Measurements from ENCODE around the gene PKNOX2. TPM values are rescaled to one million over a fixed set of nuclear protein-coding genes. Genes with fewer than 3 reads are reported as not detected.

The PKNOX2 gene
- total RNA-seq, 1 donor from 2014 or later: not detected

DNA sequence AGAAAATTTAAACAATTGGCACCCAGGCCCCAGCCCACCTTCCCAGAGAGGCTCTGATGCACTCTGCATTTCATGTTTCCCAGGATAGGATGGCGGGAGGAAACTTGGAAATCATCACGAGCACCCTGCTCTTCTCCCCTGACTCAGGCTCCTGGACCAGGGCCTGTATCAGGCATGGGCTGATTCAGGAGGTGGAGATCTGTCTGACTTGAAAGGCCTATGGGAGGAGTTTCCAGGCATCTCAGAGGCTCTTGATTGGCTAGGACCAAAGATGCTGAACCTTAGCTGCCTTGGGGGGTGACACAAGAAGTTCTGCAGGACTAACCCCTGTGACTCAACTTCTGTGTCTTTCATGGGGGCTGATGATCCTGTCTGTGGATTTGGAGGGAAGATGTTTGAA, 106.2 kb downstream of the PKNOX2 start:
- POLR2A ChIA-PET: no interaction called here
- intact Hi-C loops (cut with micrococcal nuclease): no loop called here
- ATAC-seq (ENCODE audit: low read depth) (no peak), DNase-seq (no peak)
- Mint-ChIP-seq H3K4me3 (no peak overlapping the region), H3K27ac (no peak overlapping the region), H3K4me1 (no peaks in the 10 kb centered on the region), H3K27me3 (peaks cover 19% of the 10 kb centered on the region), H3K36me3 (ENCODE audit: low read depth) (no peaks in the 10 kb centered on the region), H3K9me3 (no peaks in the 10 kb centered on the region)
- CTCF ChIA-PET: no interaction called here
- TF ChIP-seq, protein P1, sequence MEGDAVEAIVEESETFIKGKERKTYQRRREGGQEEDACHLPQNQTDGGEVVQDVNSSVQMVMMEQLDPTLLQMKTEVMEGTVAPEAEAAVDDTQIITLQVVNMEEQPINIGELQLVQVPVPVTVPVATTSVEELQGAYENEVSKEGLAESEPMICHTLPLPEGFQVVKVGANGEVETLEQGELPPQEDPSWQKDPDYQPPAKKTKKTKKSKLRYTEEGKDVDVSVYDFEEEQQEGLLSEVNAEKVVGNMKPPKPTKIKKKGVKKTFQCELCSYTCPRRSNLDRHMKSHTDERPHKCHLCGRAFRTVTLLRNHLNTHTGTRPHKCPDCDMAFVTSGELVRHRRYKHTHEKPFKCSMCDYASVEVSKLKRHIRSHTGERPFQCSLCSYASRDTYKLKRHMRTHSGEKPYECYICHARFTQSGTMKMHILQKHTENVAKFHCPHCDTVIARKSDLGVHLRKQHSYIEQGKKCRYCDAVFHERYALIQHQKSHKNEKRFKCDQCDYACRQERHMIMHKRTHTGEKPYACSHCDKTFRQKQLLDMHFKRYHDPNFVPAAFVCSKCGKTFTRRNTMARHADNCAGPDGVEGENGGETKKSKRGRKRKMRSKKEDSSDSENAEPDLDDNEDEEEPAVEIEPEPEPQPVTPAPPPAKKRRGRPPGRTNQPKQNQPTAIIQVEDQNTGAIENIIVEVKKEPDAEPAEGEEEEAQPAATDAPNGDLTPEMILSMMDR (IDR thresholded peaks at IDR 0.05): no peak

GRCh38 chr11:125271483-125272091, 107.0 kb downstream of the PKNOX2 start:
- no peaks in the 10 kb centered on the region for H3K4me1 Mint-ChIP-seq
- TF ChIP-seq, protein P1 (IDR thresholded peaks at IDR 0.05): no peak
- no peaks in the 10 kb centered on the region for H3K36me3 Mint-ChIP-seq (ENCODE audit: low read depth)
- no peak overlapping the region for H3K4me3 Mint-ChIP-seq
- ChIA-PET POLR2A (no interaction called here), CTCF (no interaction called here)
- ATAC-seq (ENCODE audit: low read depth) (no peak), DNase-seq (no peak)
- peaks cover 16% of the 10 kb centered on the region for H3K27me3 Mint-ChIP-seq
- no peak overlapping the region for H3K27ac Mint-ChIP-seq
- H3K9me3 Mint-ChIP-seq: no peaks in the 10 kb centered on the region
- intact Hi-C loops (cut with micrococcal nuclease): no loop called here

DNA sequence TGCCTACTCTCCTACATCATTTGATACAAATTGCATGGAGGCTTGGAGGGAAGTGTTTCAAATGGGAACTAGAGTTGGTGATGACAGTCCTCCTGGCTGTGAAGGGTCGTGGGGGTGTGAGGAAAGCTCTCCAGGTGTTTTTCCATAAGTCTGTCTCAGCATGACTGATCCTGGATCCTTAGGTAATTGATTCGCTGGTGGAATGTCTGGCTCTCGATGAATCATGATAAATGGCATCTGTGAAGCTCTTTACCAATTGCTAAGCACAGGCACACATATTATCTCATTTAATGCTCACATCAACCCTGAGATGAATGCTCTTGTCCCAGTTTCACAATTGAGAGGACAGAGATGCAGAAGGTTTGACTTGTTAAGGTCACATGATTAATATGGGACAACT, 107.5 kb downstream of the PKNOX2 start:
- ChIA-PET CTCF (no interaction called here), POLR2A (no interaction called here)
- intact Hi-C loops (cut with micrococcal nuclease): no loop called here
- Mint-ChIP-seq H3K4me3 (no peak overlapping the region), H3K9me3 (no peaks in the 10 kb centered on the region), H3K4me1 (no peaks in the 10 kb centered on the region), H3K27ac (no peak overlapping the region), H3K27me3 (peaks cover 12% of the 10 kb centered on the region), H3K36me3 (ENCODE audit: low read depth) (no peaks in the 10 kb centered on the region)
- ATAC-seq (ENCODE audit: low read depth) (no peak), DNase-seq (no peak)
- TF ChIP-seq, protein P1 (IDR thresholded peaks at IDR 0.05): no peak

DNA sequence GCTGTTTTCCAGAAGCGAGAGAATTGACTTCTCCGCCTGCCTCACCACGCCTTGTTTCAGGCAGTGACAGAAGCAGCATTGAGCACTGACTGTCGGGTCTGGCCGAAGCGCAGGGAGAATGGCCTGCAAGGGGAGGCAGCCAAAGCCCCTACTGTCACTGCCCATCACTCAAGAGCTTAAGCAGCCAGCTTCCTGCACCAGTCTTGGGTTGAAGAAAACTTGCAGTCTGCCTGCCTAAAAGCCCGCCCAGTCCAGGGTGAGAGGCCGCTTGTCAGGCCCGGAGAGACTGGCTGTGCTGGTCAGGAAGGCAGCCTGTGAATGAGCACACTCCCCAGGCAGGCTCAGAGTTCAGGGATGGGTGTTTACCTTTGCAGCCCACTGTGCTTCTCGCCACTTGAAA, 108.3 kb downstream of the PKNOX2 start:
- DNase-seq: no peak
- Mint-ChIP-seq H3K9me3 (no peaks in the 10 kb centered on the region), H3K4me3 (no peak overlapping the region), H3K27ac (no peak overlapping the region), H3K4me1 (no peaks in the 10 kb centered on the region), H3K27me3 (peaks cover 8% of the 10 kb centered on the region), H3K36me3 (ENCODE audit: low read depth) (no peaks in the 10 kb centered on the region)
- intact Hi-C loops (cut with micrococcal nuclease): no loop called here
- ChIA-PET CTCF (no interaction called here), POLR2A (no interaction called here)
- ATAC-seq (ENCODE audit: low read depth): no peak
- TF ChIP-seq, protein P1 (IDR thresholded peaks at IDR 0.05): no peak

DNA sequence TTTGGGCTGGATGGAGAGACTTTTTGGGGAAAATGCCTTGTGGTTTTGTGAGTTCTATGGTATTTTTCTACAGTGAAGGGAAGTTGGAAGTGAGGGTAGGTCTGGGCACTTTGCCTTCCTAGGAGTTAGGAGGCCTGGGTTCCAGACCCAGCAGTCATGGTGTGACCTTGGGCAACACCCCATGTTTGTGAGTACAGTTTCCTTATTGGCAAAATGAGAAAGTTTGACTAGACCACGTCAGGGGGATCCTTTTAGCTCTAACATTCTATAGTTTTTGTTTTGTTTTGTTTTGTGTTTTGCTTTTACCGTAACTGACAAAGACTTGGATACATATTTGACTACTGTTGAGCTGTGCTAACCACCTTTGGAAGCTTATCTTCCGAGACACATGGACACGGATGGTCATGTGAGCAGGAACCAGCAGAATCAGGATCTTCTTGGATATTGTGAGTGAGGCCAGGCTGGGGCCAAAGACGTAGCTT, 109.0 kb downstream of the PKNOX2 start:
- TF ChIP-seq, protein P1 (IDR thresholded peaks at IDR 0.05): no peak
- no peak for DNase-seq
- no peaks in the 10 kb centered on the region for H3K4me1 Mint-ChIP-seq
- intact Hi-C loops (cut with micrococcal nuclease): no loop called here
- no peaks in the 10 kb centered on the region for H3K36me3 Mint-ChIP-seq (ENCODE audit: low read depth)
- ChIA-PET POLR2A (no interaction called here), CTCF (no interaction called here)
- no peak overlapping the region for H3K4me3 Mint-ChIP-seq
- H3K27me3 Mint-ChIP-seq: peaks cover 8% of the 10 kb centered on the region
- no peak for ATAC-seq (ENCODE audit: low read depth)
- H3K27ac Mint-ChIP-seq: no peak overlapping the region
- no peaks in the 10 kb centered on the region for H3K9me3 Mint-ChIP-seq
